ENCODE results near the gene ORMDL3. TPM values are rescaled to one million over a fixed set of nuclear protein-coding genes. Genes with fewer than 3 reads are reported as not detected.

Gene ORMDL3
- total RNA-seq, 4 donors from 2014 or later = 58.1 to 84.0 (median 70.0) TPM

GRCh38 chr17:39925282-39926134 is 1.9 kb downstream of the ORMDL3 start:
- WGBS, 2 donors = 83 to 84% methylated on average over 11 of the region's 11 CpGs
- H3K4me3 ChIP-seq (ENCODE audit: low read depth, poor library complexity, severe bottlenecking) = no peak overlapping the region

DNA sequence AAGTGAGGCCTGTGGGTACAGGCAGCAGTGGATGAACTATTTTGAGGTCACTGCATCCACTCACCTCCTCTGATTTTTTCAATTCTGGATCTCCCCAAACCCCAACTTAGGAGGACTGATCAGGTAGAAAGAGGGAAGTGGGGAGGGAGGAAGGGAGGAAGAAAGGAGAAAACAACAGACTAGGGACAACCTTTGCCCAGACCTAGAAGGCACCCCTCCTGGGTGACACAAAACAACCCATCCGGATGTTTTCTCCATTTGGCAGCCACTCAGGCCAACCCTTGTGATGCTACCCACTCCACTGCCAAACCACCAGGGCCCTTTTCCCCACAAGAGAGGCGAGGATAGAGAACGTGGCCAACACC is 2.7 kb downstream of the ORMDL3 start:
- WGBS, 2 donors = 47 to 66% methylated on average over 3 of the region's 3 CpGs
- intact Hi-C loops (cut with DNase I; ENCODE audit: low total_unique reads) = no loop called here
- no peak for TF ChIP-seq POLR2A (IDR thresholded peaks at IDR 0.05)
- TF ChIP-seq CTCF (IDR thresholded peaks at IDR 0.05) = no peak
- no peak overlapping the region for H3K4me3 ChIP-seq (ENCODE audit: low read depth, poor library complexity, severe bottlenecking)
- DNase-seq (ENCODE audit: low spot score in 2 of 2) = no peak

More at GRCh38 chr17:39925282-39926134, 1.9 kb downstream of the ORMDL3 start:
- intact Hi-C loops (cut with DNase I; ENCODE audit: low total_unique reads) = no loop called here
- no peak for TF ChIP-seq POLR2A (IDR thresholded peaks at IDR 0.05)
- TF ChIP-seq CTCF (IDR thresholded peaks at IDR 0.05) = no peak
- DNase-seq (ENCODE audit: low spot score in 2 of 2) = no peak

- DNase-seq (ENCODE audit: low spot score in 2 of 2) = no peak
- intact Hi-C loops (cut with DNase I; ENCODE audit: low total_unique reads) = no loop called here
- TF ChIP-seq POLR2A (IDR thresholded peaks at IDR 0.05) (no peak), CTCF (IDR thresholded peaks at IDR 0.05) (no peak)
- no peak overlapping the region for H3K4me3 ChIP-seq (ENCODE audit: low read depth, poor library complexity, severe bottlenecking)
- WGBS, 2 donors = 84 to 85% methylated on average over 15 to 17 of the region's 17 CpGs
These were observed 3.3 kb downstream of the ORMDL3 start for GRCh38 chr17:39923836-39924690.

GRCh38 chr17:39923230-39923629 is 4.2 kb downstream of the ORMDL3 start:
- TF ChIP-seq CTCF (IDR thresholded peaks at IDR 0.05) (no peak), POLR2A (IDR thresholded peaks at IDR 0.05) (no peak)
- WGBS, 2 donors = 90 to 94% methylated on average over 6 of the region's 6 CpGs
- intact Hi-C loops (cut with DNase I; ENCODE audit: low total_unique reads) = no loop called here

GRCh38 chr17:39922006-39922405 is 5.4 kb downstream of the ORMDL3 start:
- 80 to 92% methylated on average over 6 of the region's 6 CpGs for WGBS, 2 donors

More at GRCh38 chr17:39923230-39923629, 4.2 kb downstream of the ORMDL3 start:
- DNase-seq (ENCODE audit: low spot score in 2 of 2) = no peak
- H3K4me3 ChIP-seq (ENCODE audit: low read depth, poor library complexity, severe bottlenecking) = no peak overlapping the region

More at GRCh38 chr17:39922006-39922405, 5.4 kb downstream of the ORMDL3 start:
- no peak for DNase-seq (ENCODE audit: low spot score in 2 of 2)
- intact Hi-C loops (cut with DNase I; ENCODE audit: low total_unique reads) = no loop called here
- no peak overlapping the region for H3K4me3 ChIP-seq (ENCODE audit: low read depth, poor library complexity, severe bottlenecking)
- no peak for TF ChIP-seq POLR2A (IDR thresholded peaks at IDR 0.05)
- TF ChIP-seq CTCF (IDR thresholded peaks at IDR 0.05) = no peak

Measured in lower leg skin (tissue), 4 donors.